OCI-LY7 (cell line): ENCODE data around the gene CD2AP. TPM values are rescaled to one million over a fixed set of nuclear protein-coding genes. Genes with fewer than 3 reads are reported as not detected.

ENCODE experiments used
- BruUV-seq: library from RNA; stranded (reverse); fragments of 400-500 nt; replicated peaks from 2 replicates; lab custom pipeline; 2021; lab: Mats Ljungman, UMichigan
- CTCF ChIA-PET: fragments of 300-600 bp; sonication (Branson Sonifier 250); formaldehyde crosslinking; loops from one replicate; lab custom pipeline; 2022; ENCODE audit warnings: antibody characterized with exemption; ENCODE audit not compliant: unreplicated experiment; lab: Charles Lee
- POLR2A ChIA-PET: fragments of 300-600 bp; sonication (Branson Sonifier 250); formaldehyde crosslinking; loops from one replicate; lab custom pipeline; 2022; ENCODE audit warnings: antibody characterized with exemption; lab: Charles Lee
- DNase-seq: peaks from one replicate; pipeline ENCODE4 v3.0.0-alpha.2; 2015; ENCODE audit warnings: low spot score
- H2AFZ ChIP-seq: fragments of 200-600 bp; sonication (generic), shearing (Covaris generic); 2 replicates; pipeline ENCODE4 v1.6.1; 2014; ENCODE audit warnings: mild to moderate bottlenecking, antibody characterized with exemption, low read length, moderate library complexity
- H3K27ac ChIP-seq: fragments of 200-600 bp; sonication (generic); 2 replicates; pipeline ENCODE4 v1.5.1; 2014; ENCODE audit warnings: mixed run types, low read depth, mild to moderate bottlenecking, moderate library complexity, low read length, inconsistent platforms; ENCODE audit not compliant: poor library complexity, severe bottlenecking
- H3K36me3 ChIP-seq: fragments of 200-600 bp; sonication (generic); 2 replicates; pipeline ENCODE4 v1.6.1; 2014; ENCODE audit warnings: mild to moderate bottlenecking, antibody characterized with exemption, low read length, moderate library complexity, mixed read lengths; ENCODE audit not compliant: insufficient read depth
- H3K4me1 ChIP-seq: fragments of 200-600 bp; sonication (generic); 2 replicates; pipeline ENCODE4 v1.5.1; 2014; ENCODE audit warnings: mild to moderate bottlenecking, low read length; ENCODE audit not compliant: insufficient read depth, poor library complexity, severe bottlenecking
- H3K4me2 ChIP-seq: fragments of 200-600 bp; sonication (generic); 2 replicates; pipeline ENCODE4 v1.6.1; 2014; ENCODE audit warnings: mild to moderate bottlenecking, low read length
- H3K4me3 ChIP-seq: fragments of 200-600 bp; sonication (generic); 2 replicates; pipeline ENCODE4 v1.5.1; 2014; ENCODE audit warnings: mild to moderate bottlenecking, low read depth, low read length; ENCODE audit not compliant: poor library complexity, severe bottlenecking
- H3K79me2 ChIP-seq: fragments of 200-600 bp; sonication (generic); 2 replicates; pipeline ENCODE4 v1.6.1; 2016; ENCODE audit warnings: low read depth, mild to moderate bottlenecking, low read length, moderate library complexity, mixed read lengths; ENCODE audit not compliant: insufficient read depth
- H3K9me2 ChIP-seq: fragments of 200-600 bp; sonication (generic); 2 replicates; pipeline ENCODE4 v1.6.1; 2016; ENCODE audit warnings: mild to moderate bottlenecking, low read length, mixed read lengths; ENCODE audit not compliant: insufficient read depth
- H3K9me3 ChIP-seq: fragments of 200-600 bp; sonication (generic); 2 replicates; pipeline ENCODE4 v1.6.1; 2014; ENCODE audit warnings: mild to moderate bottlenecking, mixed run types, low read length, mixed read lengths
- H4K20me1 ChIP-seq: fragments of 200-600 bp; sonication (generic); 2 replicates; pipeline ENCODE4 v1.6.1; 2014; ENCODE audit warnings: mild to moderate bottlenecking, antibody characterized with exemption, low read length, moderate library complexity, mixed read lengths; ENCODE audit not compliant: insufficient read depth
- EZH2phosphoT487 ChIP-seq: fragments of 200-600 bp; sonication (generic); IDR thresholded peaks from 2 replicates; pipeline ENCODE4 v1.6.1; 2018; ENCODE audit warnings: low read depth, borderline replicate concordance, mild to moderate bottlenecking, mixed run types, antibody characterized with exemption, low read length, moderate library complexity, mixed read lengths
- intact Hi-C: fragments of 100-400 bp; cut with micrococcal nuclease; formaldehyde crosslinking; loops from one replicate; pipeline ENCODE4 v1.10.0; 2022; ENCODE audit not compliant: unreplicated experiment
- total RNA-seq, 2 experiments: library from RNA; depleted of rRNA in 1 of 2; stranded (reverse); fragments of >200 nt in 1 of 2; shearing (Covaris generic) in 1 of 2; gene quantifications; 2 replicates each; pipeline ENCODE4 v1.2.3, GENCODE V29; 2014 to 2022
- TF ChIP-seq, protein P1 (sequence below): fragments of 200-600 bp; sonication (generic); conservative IDR thresholded peaks from 2 replicates; pipeline ENCODE4 v1.5.1; 2014; ENCODE audit warnings: mild to moderate bottlenecking, antibody characterized with exemption, low read length, moderate library complexity, mixed read lengths

Gene CD2AP
- total RNA-seq, 2 experiments from 2014 or later: 26.6 to 58.0 TPM

DNA sequence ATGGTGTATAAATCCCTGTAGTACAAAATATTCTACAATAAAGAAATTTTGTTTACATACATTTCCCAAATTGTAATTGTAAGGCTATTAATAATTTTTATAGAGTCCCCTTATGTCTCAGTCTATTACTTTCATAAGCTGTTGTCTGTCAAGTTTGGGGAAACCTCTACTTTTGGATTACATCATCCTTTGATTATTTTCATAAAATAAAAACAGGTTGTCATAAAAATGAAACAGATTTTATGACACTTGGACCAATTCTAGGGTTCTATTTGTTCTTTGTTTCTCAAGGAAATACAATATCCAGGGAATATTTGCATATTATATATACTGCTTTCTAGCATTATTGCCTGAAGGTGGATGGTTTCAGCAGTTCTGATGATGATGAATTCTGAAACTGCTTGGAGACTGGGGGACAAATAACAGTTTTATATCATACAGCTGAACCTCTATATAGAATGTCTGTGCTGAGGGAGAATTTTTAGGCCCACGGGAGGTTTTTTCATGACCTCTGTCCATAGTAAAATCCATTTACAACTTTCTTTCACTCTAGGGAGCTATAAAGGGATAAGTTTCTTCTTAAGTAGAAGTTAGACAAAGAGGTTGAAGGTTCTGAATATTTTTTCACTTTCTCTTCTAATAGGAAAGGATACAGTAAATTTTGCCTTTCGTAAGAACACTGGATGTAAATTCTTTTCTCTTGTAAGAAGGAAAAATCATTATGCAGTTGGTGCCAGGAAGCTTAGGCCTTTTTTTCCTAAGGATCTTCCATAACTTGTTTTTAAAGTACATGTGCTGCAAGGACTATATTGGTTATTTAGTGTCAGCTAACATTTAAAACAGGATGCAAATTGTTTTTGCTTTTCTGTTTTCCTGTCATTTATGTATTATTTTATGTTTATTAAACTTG lies 58.0 kb downstream of the CD2AP start:
- POLR2A ChIA-PET: interaction anchor here (0.8 to 1.1 kb wide), 3 partner anchors 13 to 20 kb away, joined by 3 to 6 read pairs (median 3); no protein-coding TSS in a partner anchor

DNA sequence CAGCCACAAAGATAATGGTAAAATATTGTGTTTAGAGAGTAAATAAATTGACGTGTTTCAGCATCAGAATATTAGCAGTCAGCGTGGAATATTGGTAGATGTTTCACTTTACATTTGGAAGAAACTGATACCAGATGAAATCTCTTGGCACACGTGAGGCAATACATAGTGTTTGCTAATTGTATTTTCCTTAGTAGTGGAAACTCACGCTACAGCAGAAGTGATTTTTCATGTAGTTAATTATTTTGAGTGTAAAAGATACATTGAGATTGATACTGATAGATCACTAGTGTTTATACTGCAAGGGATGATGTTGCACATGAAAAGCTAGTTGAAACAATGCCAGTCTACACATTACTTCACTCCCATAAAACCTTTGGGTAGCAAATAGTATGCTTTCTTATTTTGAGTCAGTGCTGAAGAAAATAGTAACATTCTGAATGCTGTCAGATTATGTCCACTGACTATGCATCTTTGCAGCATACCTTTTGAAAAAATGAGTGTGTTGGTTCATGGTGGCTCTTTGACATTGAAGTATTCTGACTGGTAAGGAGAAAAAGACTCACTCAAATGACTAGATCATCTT lies 59.3 kb downstream of the CD2AP start:
- DNase-seq: no peak
- Histone ChIP-seq H3K27ac (no peak overlapping the region), H3K9me3 (no peaks in the 10 kb centered on the region), H3K4me1 (no peaks in the 10 kb centered on the region), H2AFZ (no peak overlapping the region), H3K4me3 (no peak overlapping the region), H4K20me1 (no peaks in the 10 kb centered on the region), H3K9me2 (no peaks in the 10 kb centered on the region), H3K4me2 (no peak overlapping the region), H3K36me3 (peaks cover 76% of the 10 kb centered on the region), H3K79me2 (peaks cover 65% of the 10 kb centered on the region)
- BruUV-seq: no TSS peak
- no peak for TF ChIP-seq EZH2phosphoT487
- TF ChIP-seq, protein P1, sequence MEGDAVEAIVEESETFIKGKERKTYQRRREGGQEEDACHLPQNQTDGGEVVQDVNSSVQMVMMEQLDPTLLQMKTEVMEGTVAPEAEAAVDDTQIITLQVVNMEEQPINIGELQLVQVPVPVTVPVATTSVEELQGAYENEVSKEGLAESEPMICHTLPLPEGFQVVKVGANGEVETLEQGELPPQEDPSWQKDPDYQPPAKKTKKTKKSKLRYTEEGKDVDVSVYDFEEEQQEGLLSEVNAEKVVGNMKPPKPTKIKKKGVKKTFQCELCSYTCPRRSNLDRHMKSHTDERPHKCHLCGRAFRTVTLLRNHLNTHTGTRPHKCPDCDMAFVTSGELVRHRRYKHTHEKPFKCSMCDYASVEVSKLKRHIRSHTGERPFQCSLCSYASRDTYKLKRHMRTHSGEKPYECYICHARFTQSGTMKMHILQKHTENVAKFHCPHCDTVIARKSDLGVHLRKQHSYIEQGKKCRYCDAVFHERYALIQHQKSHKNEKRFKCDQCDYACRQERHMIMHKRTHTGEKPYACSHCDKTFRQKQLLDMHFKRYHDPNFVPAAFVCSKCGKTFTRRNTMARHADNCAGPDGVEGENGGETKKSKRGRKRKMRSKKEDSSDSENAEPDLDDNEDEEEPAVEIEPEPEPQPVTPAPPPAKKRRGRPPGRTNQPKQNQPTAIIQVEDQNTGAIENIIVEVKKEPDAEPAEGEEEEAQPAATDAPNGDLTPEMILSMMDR: no peak
- intact Hi-C loops: no loop called here
- POLR2A ChIA-PET: interaction anchor here (0.6 kb wide), 1 partner anchor 128 kb away, joined by 3 read pairs; no protein-coding TSS in a partner anchor
- CTCF ChIA-PET: no interaction called here

More for the DNA sequence above, 58.0 kb downstream of the CD2AP start:
- Histone ChIP-seq H4K20me1 (no peaks in the 10 kb centered on the region), H3K27ac (no peak overlapping the region), H3K9me2 (no peaks in the 10 kb centered on the region), H3K9me3 (peaks cover 2% of the 10 kb centered on the region; the same call in 1 of the 2 replicates), H3K36me3 (peaks cover 72% of the 10 kb centered on the region), H3K4me2 (no peak overlapping the region), H3K4me3 (no peak overlapping the region), H3K4me1 (no peaks in the 10 kb centered on the region), H3K79me2 (peaks cover 66% of the 10 kb centered on the region), H2AFZ (no peak overlapping the region)
- CTCF ChIA-PET: no interaction called here
- TF ChIP-seq EZH2phosphoT487: no peak
- TF ChIP-seq, protein P1: no peak
- DNase-seq: no peak
- intact Hi-C loops: no loop called here
- BruUV-seq: no TSS peak
